ENCODE results near the gene TARM1. TPM values are rescaled to one million over a fixed set of nuclear protein-coding genes. Genes with fewer than 3 reads are reported as not detected.

The TARM1 gene
- total RNA-seq, 1 donor from 2014 or later: not detected

- H3K4me1 Mint-ChIP-seq (ENCODE audit: unreplicated experiment): peaks cover 25% of the 10 kb centered on the region
Measured at GRCh38 chr19:54114340-54115108, 33.4 kb upstream of the TARM1 start.

GRCh38 chr19:54109651-54110050 is 28.5 kb upstream of the TARM1 start:
- peaks cover 33% of the 10 kb centered on the region for H3K36me3 Mint-ChIP-seq (ENCODE audit: low read depth, unreplicated experiment)
- no peak overlapping the region for H3K4me3 Mint-ChIP-seq (ENCODE audit: unreplicated experiment)
- H3K27me3 Mint-ChIP-seq (ENCODE audit: unreplicated experiment): peaks cover 17% of the 10 kb centered on the region
- no peak for TF ChIP-seq CTCF (IDR thresholded peaks at IDR 0.05; ENCODE audit: unreplicated experiment)
- H3K9me3 Mint-ChIP-seq (ENCODE audit: unreplicated experiment): no peaks in the 10 kb centered on the region
- no peak overlapping the region for H3K27ac Mint-ChIP-seq (ENCODE audit: unreplicated experiment)
- DNase-seq (ENCODE audit: low spot score): no peak
- H3K4me1 Mint-ChIP-seq (ENCODE audit: unreplicated experiment): peaks cover 6% of the 10 kb centered on the region

More at GRCh38 chr19:54114340-54115108, 33.4 kb upstream of the TARM1 start:
- Mint-ChIP-seq H3K27me3 (ENCODE audit: unreplicated experiment) (peaks cover 22% of the 10 kb centered on the region), H3K9me3 (ENCODE audit: unreplicated experiment) (no peaks in the 10 kb centered on the region), H3K4me3 (ENCODE audit: unreplicated experiment) (peak overlapping the region; percentile 99), H3K36me3 (ENCODE audit: low read depth, unreplicated experiment) (peaks cover 26% of the 10 kb centered on the region), H3K27ac (ENCODE audit: unreplicated experiment) (peak overlapping the region; percentile 92)
- no peak for TF ChIP-seq CTCF (IDR thresholded peaks at IDR 0.05; ENCODE audit: unreplicated experiment)
- DNase-seq (ENCODE audit: low spot score): peak; percentile 45

- Mint-ChIP-seq H3K27ac (ENCODE audit: unreplicated experiment) (no peak overlapping the region), H3K4me1 (ENCODE audit: unreplicated experiment) (peaks cover 3% of the 10 kb centered on the region), H3K36me3 (ENCODE audit: low read depth, unreplicated experiment) (peaks cover 33% of the 10 kb centered on the region), H3K4me3 (ENCODE audit: unreplicated experiment) (peak overlapping the region; percentile 42), H3K9me3 (ENCODE audit: unreplicated experiment) (no peaks in the 10 kb centered on the region), H3K27me3 (ENCODE audit: unreplicated experiment) (peaks cover 12% of the 10 kb centered on the region)
- TF ChIP-seq CTCF (IDR thresholded peaks at IDR 0.05; ENCODE audit: unreplicated experiment): no peak
- DNase-seq (ENCODE audit: low spot score): no peak
Measured at GRCh38 chr19:54108496-54108895, 27.3 kb upstream of the TARM1 start.

GRCh38 chr19:54107876-54108490 is 26.8 kb upstream of the TARM1 start:
- Mint-ChIP-seq H3K36me3 (ENCODE audit: low read depth, unreplicated experiment) (peaks cover 33% of the 10 kb centered on the region), H3K4me3 (ENCODE audit: unreplicated experiment) (no peak overlapping the region), H3K27me3 (ENCODE audit: unreplicated experiment) (peaks cover 12% of the 10 kb centered on the region), H3K4me1 (ENCODE audit: unreplicated experiment) (peaks cover 7% of the 10 kb centered on the region), H3K9me3 (ENCODE audit: unreplicated experiment) (no peaks in the 10 kb centered on the region), H3K27ac (ENCODE audit: unreplicated experiment) (peak overlapping the region; percentile 73)
- no peak for DNase-seq (ENCODE audit: low spot score)
- no peak for TF ChIP-seq CTCF (IDR thresholded peaks at IDR 0.05; ENCODE audit: unreplicated experiment)

- no peak for TF ChIP-seq CTCF (IDR thresholded peaks at IDR 0.05; ENCODE audit: unreplicated experiment)
- H3K9me3 Mint-ChIP-seq (ENCODE audit: unreplicated experiment): no peaks in the 10 kb centered on the region
- peaks cover 31% of the 10 kb centered on the region for H3K36me3 Mint-ChIP-seq (ENCODE audit: low read depth, unreplicated experiment)
- H3K27ac Mint-ChIP-seq (ENCODE audit: unreplicated experiment): no peak overlapping the region
- H3K27me3 Mint-ChIP-seq (ENCODE audit: unreplicated experiment): peaks cover 11% of the 10 kb centered on the region
- peaks cover 11% of the 10 kb centered on the region for H3K4me1 Mint-ChIP-seq (ENCODE audit: unreplicated experiment)
- H3K4me3 Mint-ChIP-seq (ENCODE audit: unreplicated experiment): peak overlapping the region; percentile 28
- no peak for DNase-seq (ENCODE audit: low spot score)
Measured at GRCh38 chr19:54106716-54107115, 25.6 kb upstream of the TARM1 start.

Measured in endothelial cell (in vitro differentiated cells).